HG03442 (cell line): ENCODE results near the gene PRRT1B.

Experiments
- ATAC-seq: cut with Tn5 transposase; IDR thresholded peaks from one replicate; pipeline ENCODE4 v1.9.1; 2021; ENCODE audit warnings: mild to moderate bottlenecking, moderate library complexity; ENCODE audit not compliant: unreplicated experiment

The PRRT1B gene

GRCh38 chr9:131594906-131595665 lies 49.8 kb downstream of the PRRT1B start:
- ATAC-seq, result no peak

- no peak for ATAC-seq
Measured at GRCh38 chr9:131595696-131596429, 50.5 kb downstream of the PRRT1B start.

- no peak for ATAC-seq
Measured at GRCh38 chr9:131596430-131596743, 51.1 kb downstream of the PRRT1B start.

GRCh38 chr9:131597246-131597645 lies 51.9 kb downstream of the PRRT1B start:
- no peak for ATAC-seq

GRCh38 chr9:131598121-131598520 lies 52.8 kb downstream of the PRRT1B start:
- ATAC-seq, result no peak

- no peak for ATAC-seq
Measured at GRCh38 chr9:131601683-131602181, 56.4 kb downstream of the PRRT1B start.

GRCh38 chr9:131603199-131603598 lies 57.9 kb downstream of the PRRT1B start:
- no peak for ATAC-seq

GRCh38 chr9:131603711-131604439 lies 58.6 kb downstream of the PRRT1B start:
- ATAC-seq, result no peak

- ATAC-seq, result no peak
Measured at GRCh38 chr9:131605770-131606590, 60.7 kb downstream of the PRRT1B start.

GRCh38 chr9:131606896-131607567 lies 61.7 kb downstream of the PRRT1B start:
- ATAC-seq, result no peak

GRCh38 chr9:131607591-131607990 lies 62.3 kb downstream of the PRRT1B start:
- ATAC-seq, result no peak

- ATAC-seq, result no peak
Measured at GRCh38 chr9:131608493-131609037, 63.2 kb downstream of the PRRT1B start.
